Muscle layer of colon (tissue), 2 donors: ENCODE results near the gene ZNF304.
A peak's percentile ranks its signal among the peaks of the same experiment; 100 is the strongest.
"Not testable (repeated sequence)": the region's sequence is repeated elsewhere in the genome, so short reads cannot be mapped to it uniquely, and the experiment has no call there.

ENCODE experiments used
- H3K27ac ChIP-seq: one replicate; pipeline ENCODE4 v1.7.0; 2013; ENCODE audit warnings: low read depth, mild to moderate bottlenecking, low read length, moderate library complexity
- H3K27me3 ChIP-seq, 2 donors: one replicate each; pipeline ENCODE4 v1.7.0; 2013; ENCODE audit warnings: low read length in 2 of 2, mild to moderate bottlenecking in 2 of 2; ENCODE audit not compliant: insufficient read depth in 2 of 2, control insufficient read depth in 1 of 2
- H3K36me3 ChIP-seq: one replicate; pipeline ENCODE4 v1.7.0; 2013; ENCODE audit warnings: mild to moderate bottlenecking, low read length; ENCODE audit not compliant: insufficient read depth
- H3K4me1 ChIP-seq: one replicate; pipeline ENCODE4 v1.7.0; 2013; ENCODE audit warnings: mild to moderate bottlenecking, low read length; ENCODE audit not compliant: insufficient read depth
- H3K4me3 ChIP-seq, 2 donors: one replicate each; pipeline ENCODE4 v1.7.0; 2013; ENCODE audit warnings: low read length in 2 of 2, low read depth in 1 of 2, mild to moderate bottlenecking in 1 of 2, moderate library complexity in 1 of 2
- H3K9ac ChIP-seq: one replicate; pipeline ENCODE4 v1.7.0; 2013; ENCODE audit warnings: low read length
- H3K9me3 ChIP-seq: one replicate; pipeline ENCODE4 v1.7.0; 2013; ENCODE audit warnings: mild to moderate bottlenecking, low read length
- donor health status: abdominal sarcoma.
- donor health status: Adenocarcinoma of cecum.

Gene ZNF304

DNA sequence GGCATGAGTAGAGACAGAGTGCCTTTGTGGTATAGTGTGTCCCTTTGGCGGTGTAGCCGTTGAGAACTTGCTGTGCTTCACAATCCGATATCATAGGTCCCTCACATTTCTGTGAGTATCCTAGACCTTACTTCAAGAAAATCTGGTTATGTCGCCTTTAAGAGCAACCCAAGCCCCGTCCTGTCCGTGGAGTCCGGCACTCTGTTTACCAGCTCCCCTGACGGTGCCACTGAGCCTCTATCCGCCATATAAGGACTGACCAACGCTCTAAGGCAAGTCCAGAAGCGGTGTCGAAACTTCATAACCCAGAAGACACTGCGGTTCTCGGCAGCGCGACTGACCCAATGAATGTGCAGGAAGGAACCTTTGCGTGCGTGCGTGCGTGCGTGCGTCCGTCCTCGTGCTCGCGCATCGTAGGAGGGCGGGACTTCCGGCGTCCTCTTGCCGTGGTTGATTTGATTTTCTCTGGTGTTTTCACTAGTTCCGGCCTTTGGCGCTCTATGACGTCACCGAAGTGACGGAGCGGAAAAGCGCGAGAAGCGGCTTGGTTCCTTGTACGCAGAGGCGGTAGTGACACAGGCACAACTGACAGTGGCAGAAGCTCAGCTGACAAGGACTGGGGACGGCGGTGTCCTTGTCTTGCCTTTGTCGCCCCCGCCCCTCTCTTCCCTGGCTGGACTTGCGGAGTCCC, 12.1 kb downstream of the ZNF304 start, which contains the start of the genes TRAPPC2B and ZNF547:
Gene TRAPPC2B (plus strand): TSS at position 555 of the 691 bp plus-strand sequence. CDS start 1,283 bp downstream, outside the sequence.
Gene ZNF547 (plus strand): TSS at position 555 of the 691 bp plus-strand sequence. CDS start 5,005 bp downstream, outside the sequence.
- peaks cover 13% of the 10 kb centered on the region for H3K4me1 ChIP-seq
- peaks cover 11% of the 10 kb centered on the region for H3K36me3 ChIP-seq
- peak within 1 kb of the TSS; percentile 77 for H3K9ac ChIP-seq
- H3K9me3 ChIP-seq: peaks cover 8% of the 10 kb centered on the region
- H3K27me3 ChIP-seq: no peaks in the 10 kb centered on the region
- peak within 1 kb of the TSS; percentile 56 to 75 for H3K4me3 ChIP-seq
- peak within 1 kb of the TSS; percentile 65 for H3K27ac ChIP-seq

- Histone ChIP-seq H3K27ac (peak overlapping the region; percentile 65), H3K4me1 (peaks cover 13% of the 10 kb centered on the region), H3K9me3 (peaks cover 2% of the 10 kb centered on the region), H3K4me3 (peak overlapping the region; percentile 48 to 73), H3K36me3 (peaks cover 9% of the 10 kb centered on the region), H3K9ac (no peak overlapping the region), H3K27me3 (no peaks in the 10 kb centered on the region)
Measured at GRCh38 chr19:57363688-57364181, 12.7 kb downstream of the ZNF304 start.

DNA sequence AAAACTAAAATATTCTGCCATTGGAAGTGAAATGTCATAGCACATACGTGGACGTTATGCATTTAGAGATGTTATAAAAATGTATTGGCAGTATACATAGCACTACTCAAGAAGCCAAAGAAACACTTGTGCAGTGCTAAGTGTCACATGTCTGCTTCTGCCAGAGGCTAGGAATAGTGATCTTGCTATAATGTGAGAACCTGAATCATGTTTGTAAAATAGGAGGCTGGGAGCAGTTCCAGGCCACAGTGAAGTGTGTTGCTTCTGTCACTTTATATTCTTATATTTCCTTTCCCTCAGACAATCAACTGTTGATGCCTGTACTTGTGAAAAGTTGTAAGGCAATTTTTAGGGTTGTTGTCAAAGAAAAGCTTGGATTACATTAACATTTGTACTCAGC, 15.7 kb downstream of the ZNF304 start:
- Histone ChIP-seq H3K27me3 (no peaks in the 10 kb centered on the region), H3K4me3 (no peak overlapping the region), H3K4me1 (peaks cover 13% of the 10 kb centered on the region), H3K27ac (no peak overlapping the region), H3K36me3 (peaks cover 11% of the 10 kb centered on the region), H3K9me3 (no peaks in the 10 kb centered on the region), H3K9ac (no peak overlapping the region)

DNA sequence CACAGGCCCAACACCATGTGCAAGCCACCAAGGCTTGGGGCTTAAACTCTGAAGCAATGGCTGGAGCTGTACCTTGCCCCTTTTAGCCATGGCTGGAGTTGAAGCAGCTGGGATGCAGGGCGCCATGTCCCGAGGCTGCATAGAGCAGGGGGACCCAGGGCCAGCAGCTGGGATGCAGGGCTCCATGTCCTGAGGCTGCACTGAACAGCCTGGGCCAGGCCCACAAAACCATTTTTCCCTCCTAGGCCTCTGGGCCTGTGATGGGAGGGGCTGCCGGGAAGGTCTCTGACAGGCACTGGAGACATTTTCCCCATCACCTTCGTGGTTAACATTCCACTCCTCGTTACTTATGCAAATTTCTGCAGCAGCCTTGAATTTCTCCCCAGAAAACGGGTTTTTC, 23.1 kb downstream of the ZNF304 start:
- H3K4me1 ChIP-seq: no peaks in the 10 kb centered on the region
- no peak overlapping the region for H3K27ac ChIP-seq
- H3K9ac ChIP-seq: no peak overlapping the region
- H3K27me3 ChIP-seq: no peaks in the 10 kb centered on the region
- peaks cover 25% of the 10 kb centered on the region for H3K9me3 ChIP-seq
- no peak overlapping the region for H3K4me3 ChIP-seq
- peaks cover 53% of the 10 kb centered on the region for H3K36me3 ChIP-seq

DNA sequence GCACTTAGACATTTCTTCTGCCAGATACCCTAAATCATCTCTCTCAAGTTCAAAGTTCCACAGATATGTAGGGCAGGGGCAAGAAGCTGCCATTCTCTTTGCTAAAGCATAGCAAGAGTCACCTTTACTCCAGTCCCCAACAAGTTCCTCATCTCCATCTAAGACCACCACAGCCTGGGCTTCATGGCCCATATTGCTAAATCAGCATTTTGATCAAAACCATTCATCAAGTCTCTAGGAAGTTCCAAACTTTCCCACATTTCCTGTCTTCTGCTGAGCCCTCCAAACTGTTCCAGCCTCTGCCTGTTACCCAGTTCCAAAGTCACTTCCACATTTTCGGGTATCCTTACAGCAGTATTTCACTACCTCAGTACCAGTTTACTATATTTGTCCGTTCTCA, 23.6 kb downstream of the ZNF304 start:
- not testable (repeated sequence) for H3K27ac ChIP-seq, H3K9ac ChIP-seq, H3K4me3 ChIP-seq, H3K27me3 ChIP-seq, H3K4me1 ChIP-seq
- Histone ChIP-seq H3K9me3 (peaks cover 25% of the 10 kb centered on the region), H3K36me3 (peaks cover 53% of the 10 kb centered on the region)

- Histone ChIP-seq H3K9ac (no peak overlapping the region), H3K27ac (no peak overlapping the region), H3K36me3 (peaks cover 53% of the 10 kb centered on the region), H3K4me1 (no peaks in the 10 kb centered on the region), H3K4me3 (no peak overlapping the region), H3K27me3 (no peaks in the 10 kb centered on the region), H3K9me3 (peaks cover 25% of the 10 kb centered on the region)
Measured at GRCh38 chr19:57376151-57376550, 25.1 kb downstream of the ZNF304 start.

DNA sequence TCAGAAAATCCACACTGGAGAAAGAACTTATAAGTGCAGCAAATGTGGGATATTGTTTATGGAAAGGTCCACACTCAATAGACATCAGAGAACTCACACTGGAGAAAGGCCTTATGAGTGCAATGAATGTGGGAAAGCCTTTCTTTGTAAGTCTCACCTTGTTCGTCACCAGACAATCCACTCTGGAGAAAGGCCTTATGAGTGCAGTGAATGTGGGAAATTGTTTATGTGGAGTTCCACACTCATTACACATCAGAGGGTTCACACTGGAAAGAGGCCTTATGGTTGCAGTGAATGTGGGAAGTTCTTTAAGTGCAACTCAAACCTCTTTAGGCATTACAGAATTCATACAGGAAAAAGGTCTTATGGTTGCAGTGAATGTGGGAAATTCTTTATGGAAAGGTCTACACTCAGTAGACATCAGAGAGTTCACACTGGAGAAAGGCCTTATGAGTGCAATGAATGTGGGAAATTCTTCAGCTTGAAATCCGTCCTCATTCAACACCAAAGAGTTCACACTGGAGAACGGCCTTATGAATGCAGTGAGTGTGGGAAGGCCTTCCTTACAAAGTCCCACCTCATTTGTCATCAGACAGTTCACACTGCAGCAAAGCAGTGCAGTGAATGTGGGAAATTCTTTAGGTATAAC, 26.6 kb downstream of the ZNF304 start:
- H3K4me1 ChIP-seq: no peaks in the 10 kb centered on the region
- peaks cover 40% of the 10 kb centered on the region for H3K36me3 ChIP-seq
- no peak overlapping the region for H3K4me3 ChIP-seq
- peaks cover 25% of the 10 kb centered on the region for H3K9me3 ChIP-seq
- no peak overlapping the region for H3K9ac ChIP-seq
- no peaks in the 10 kb centered on the region for H3K27me3 ChIP-seq
- no peak overlapping the region for H3K27ac ChIP-seq

DNA sequence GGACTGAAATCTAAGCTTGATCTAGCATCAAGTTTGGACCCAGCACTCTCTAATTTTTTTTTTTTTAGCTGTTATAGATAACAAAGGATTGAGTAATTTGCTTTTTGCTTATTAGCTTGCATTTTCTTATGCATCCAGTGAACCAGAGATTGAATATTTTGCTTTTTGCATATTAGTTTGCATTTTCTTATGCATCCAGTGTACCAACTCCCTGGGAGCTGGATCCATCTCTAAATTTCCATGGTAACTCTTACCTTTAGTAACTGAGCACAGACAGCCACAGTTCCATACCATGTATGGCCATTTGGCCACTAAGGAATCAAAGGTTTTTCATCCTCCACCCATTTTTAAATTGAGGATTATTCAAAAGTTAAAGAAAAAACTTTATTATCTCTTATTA, 29.9 kb downstream of the ZNF304 start:
- Histone ChIP-seq H3K9ac (no peak overlapping the region), H3K9me3 (peaks cover 22% of the 10 kb centered on the region), H3K27me3 (no peaks in the 10 kb centered on the region), H3K36me3 (peaks cover 19% of the 10 kb centered on the region), H3K4me3 (no peak overlapping the region), H3K27ac (no peak overlapping the region), H3K4me1 (no peaks in the 10 kb centered on the region)

DNA sequence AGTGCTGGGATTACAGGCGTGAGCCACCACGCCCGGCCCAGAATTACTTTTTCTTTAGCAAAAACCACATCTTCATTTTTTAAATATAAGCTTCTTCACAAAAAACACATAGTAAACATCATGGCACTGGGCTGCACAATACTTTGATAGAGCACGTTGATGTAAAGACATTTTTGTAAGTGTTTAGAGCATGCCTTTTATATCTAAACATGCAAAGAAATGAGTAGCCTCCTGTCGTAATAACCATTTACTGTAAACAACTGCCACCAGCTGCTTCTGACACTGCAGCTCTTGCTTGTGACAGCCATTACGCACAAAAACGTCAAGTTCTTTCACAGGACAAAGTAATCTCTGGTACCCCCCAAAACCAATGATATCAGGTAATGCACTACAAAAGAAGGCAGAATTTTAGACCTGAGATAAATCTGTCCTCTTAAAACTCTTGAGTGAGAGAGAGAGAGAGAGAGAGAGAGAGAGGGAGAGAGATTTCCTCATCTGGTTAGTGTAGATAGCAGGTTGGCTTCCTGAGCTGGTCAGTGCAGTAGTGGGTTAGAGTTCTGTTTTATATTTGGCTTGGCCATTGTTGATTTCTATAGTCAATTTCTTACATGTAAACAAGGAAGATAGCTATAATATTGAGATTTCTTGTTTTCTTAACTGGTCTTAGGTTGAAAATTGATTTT, 31.9 kb downstream of the ZNF304 start:
- peaks cover 5% of the 10 kb centered on the region for H3K36me3 ChIP-seq
- H3K27me3 ChIP-seq: no peaks in the 10 kb centered on the region
- no peak overlapping the region for H3K27ac ChIP-seq
- no peaks in the 10 kb centered on the region for H3K4me1 ChIP-seq
- no peak overlapping the region for H3K4me3 ChIP-seq
- H3K9ac ChIP-seq: no peak overlapping the region
- peaks cover 8% of the 10 kb centered on the region for H3K9me3 ChIP-seq

DNA sequence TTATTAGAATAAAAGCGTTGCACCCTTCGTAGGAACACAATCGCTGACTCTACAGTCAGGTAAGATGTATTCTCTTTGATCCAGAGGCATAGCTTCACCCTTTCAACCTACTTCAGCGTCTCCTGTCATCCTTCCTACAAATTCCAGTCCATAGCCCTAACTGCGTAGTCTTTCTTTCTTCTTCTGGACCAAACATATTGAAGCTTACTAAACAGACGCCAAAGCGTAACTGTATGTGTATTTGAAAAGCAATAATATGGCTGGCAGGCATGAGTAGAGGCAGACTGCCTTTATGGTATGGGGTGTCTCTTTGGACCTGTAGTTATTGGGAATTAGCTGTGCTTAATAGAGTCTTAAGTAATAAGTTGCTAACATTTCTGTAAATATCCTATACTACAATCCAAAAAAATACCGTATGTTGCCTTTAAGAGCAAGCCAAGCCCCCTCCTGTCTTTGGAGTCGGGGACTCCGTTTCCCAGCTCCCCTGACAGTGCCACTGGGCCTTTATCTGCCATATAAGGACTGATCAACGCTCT, 38.2 kb downstream of the ZNF304 start:
- no peaks in the 10 kb centered on the region for H3K27me3 ChIP-seq
- peak overlapping the region; percentile 39 for H3K9ac ChIP-seq
- peaks cover 15% of the 10 kb centered on the region for H3K4me1 ChIP-seq
- peak overlapping the region; percentile 43 for H3K27ac ChIP-seq
- peaks cover 4% of the 10 kb centered on the region for H3K9me3 ChIP-seq
- H3K4me3 ChIP-seq: peak overlapping the region in 1 of 2 donors; percentile 94
- peaks cover 16% of the 10 kb centered on the region for H3K36me3 ChIP-seq
